Measurements from ENCODE around the gene TBC1D32.
"Not testable (repeated sequence)": the region's sequence is repeated elsewhere in the genome, so short reads cannot be mapped to it uniquely, and the experiment has no call there.

Gene TBC1D32

GRCh38 chr6:121302882-121303281, 31.4 kb downstream of the TBC1D32 start:
- no peaks in the 10 kb centered on the region for H3K4me1 ChIP-seq (ENCODE audit: insufficient read depth, low read length, poor library complexity, severe bottlenecking)
- H3K79me2 ChIP-seq (ENCODE audit: insufficient read depth, low read length) = no peaks in the 10 kb centered on the region
- no peaks in the 10 kb centered on the region for H3K36me3 ChIP-seq (ENCODE audit: insufficient read depth, low read length)
- H3K9ac ChIP-seq (ENCODE audit: low read depth, low read length, poor library complexity, severe bottlenecking) = no peak overlapping the region
- H3K9me2 ChIP-seq (replicated peaks; ENCODE audit: low read depth, low read length) = no peaks in the 10 kb centered on the region
- H4K20me1 ChIP-seq (ENCODE audit: insufficient read depth, low read length, poor library complexity, severe bottlenecking) = no peaks in the 10 kb centered on the region
- H3K9me3 ChIP-seq (ENCODE audit: insufficient read depth, low read depth, low read length) = no peaks in the 10 kb centered on the region
- H2AFZ ChIP-seq (ENCODE audit: low read length) = no peak overlapping the region
- H3K27me3 ChIP-seq (ENCODE audit: insufficient read depth, low read length, poor library complexity, severe bottlenecking) = no peaks in the 10 kb centered on the region
- TF ChIP-seq EZH2phosphoT487 (IDR thresholded peaks at IDR 0.05; ENCODE audit: borderline replicate concordance) = no peak
- TF ChIP-seq, protein P1, sequence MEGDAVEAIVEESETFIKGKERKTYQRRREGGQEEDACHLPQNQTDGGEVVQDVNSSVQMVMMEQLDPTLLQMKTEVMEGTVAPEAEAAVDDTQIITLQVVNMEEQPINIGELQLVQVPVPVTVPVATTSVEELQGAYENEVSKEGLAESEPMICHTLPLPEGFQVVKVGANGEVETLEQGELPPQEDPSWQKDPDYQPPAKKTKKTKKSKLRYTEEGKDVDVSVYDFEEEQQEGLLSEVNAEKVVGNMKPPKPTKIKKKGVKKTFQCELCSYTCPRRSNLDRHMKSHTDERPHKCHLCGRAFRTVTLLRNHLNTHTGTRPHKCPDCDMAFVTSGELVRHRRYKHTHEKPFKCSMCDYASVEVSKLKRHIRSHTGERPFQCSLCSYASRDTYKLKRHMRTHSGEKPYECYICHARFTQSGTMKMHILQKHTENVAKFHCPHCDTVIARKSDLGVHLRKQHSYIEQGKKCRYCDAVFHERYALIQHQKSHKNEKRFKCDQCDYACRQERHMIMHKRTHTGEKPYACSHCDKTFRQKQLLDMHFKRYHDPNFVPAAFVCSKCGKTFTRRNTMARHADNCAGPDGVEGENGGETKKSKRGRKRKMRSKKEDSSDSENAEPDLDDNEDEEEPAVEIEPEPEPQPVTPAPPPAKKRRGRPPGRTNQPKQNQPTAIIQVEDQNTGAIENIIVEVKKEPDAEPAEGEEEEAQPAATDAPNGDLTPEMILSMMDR (conservative IDR thresholded peaks at IDR 0.05; ENCODE audit: low read length) = no peak
- H3F3A ChIP-seq (ENCODE audit: low read depth) = no peaks in the 10 kb centered on the region
- no peak overlapping the region for H3K4me3 ChIP-seq (ENCODE audit: low read length, poor library complexity, severe bottlenecking)
- no peak overlapping the region for H3K4me2 ChIP-seq (ENCODE audit: low read depth, low read length, poor library complexity, severe bottlenecking)

DNA sequence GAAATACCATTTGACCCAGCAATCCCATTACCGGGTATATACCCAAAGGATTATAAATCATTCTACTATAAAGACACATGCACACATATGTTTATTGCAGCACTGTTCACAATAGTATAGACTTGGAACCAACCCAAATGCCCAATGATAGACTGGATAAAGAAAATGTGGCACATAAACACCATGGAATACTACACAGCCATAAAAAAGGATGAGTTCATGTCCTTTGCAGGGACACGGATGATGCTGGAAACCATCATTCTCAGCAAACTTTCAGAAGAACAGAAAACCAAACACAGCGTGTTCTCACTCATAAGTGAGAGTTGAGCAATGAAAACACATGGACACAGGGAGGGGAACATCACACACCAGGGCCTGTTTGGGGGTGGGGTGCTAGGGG, 33.1 kb downstream of the TBC1D32 start:
- H3K9me2 ChIP-seq (replicated peaks; ENCODE audit: low read depth, low read length); H3K9me3 ChIP-seq (ENCODE audit: insufficient read depth, low read depth, low read length); H4K20me1 ChIP-seq (ENCODE audit: insufficient read depth, low read length, poor library complexity, severe bottlenecking); H3K36me3 ChIP-seq (ENCODE audit: insufficient read depth, low read length); H3K79me2 ChIP-seq (ENCODE audit: insufficient read depth, low read length); H3K4me2 ChIP-seq (ENCODE audit: low read depth, low read length, poor library complexity, severe bottlenecking); H3K4me3 ChIP-seq (ENCODE audit: low read length, poor library complexity, severe bottlenecking); H3K9ac ChIP-seq (ENCODE audit: low read depth, low read length, poor library complexity, severe bottlenecking); H3K27me3 ChIP-seq (ENCODE audit: insufficient read depth, low read length, poor library complexity, severe bottlenecking); H2AFZ ChIP-seq (ENCODE audit: low read length); H3F3A ChIP-seq (ENCODE audit: low read depth); H3K4me1 ChIP-seq (ENCODE audit: insufficient read depth, low read length, poor library complexity, severe bottlenecking): not testable (repeated sequence)

DNA sequence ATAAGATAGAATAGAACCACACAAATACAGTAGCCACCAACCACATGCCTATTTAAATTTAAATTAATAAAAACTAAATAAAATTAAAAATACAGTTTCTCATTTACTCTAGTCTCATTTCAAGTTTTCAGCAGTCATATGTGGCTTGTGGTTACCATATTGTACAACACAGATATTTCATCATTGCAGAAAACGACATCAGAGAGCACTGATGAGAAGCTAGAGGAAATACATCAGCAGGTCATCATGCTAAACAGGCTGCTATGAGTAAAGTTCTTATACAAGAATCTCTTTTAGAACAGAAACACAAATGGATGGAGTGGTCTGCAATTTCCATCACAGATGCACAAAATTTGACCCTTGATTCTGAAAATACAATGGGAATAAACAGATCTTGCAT, 36.6 kb downstream of the TBC1D32 start:
- no peak overlapping the region for H2AFZ ChIP-seq (ENCODE audit: low read length)
- no peak overlapping the region for H3K4me2 ChIP-seq (ENCODE audit: low read depth, low read length, poor library complexity, severe bottlenecking)
- TF ChIP-seq, protein P1 (conservative IDR thresholded peaks at IDR 0.05; ENCODE audit: low read length) = no peak
- TF ChIP-seq EZH2phosphoT487 (IDR thresholded peaks at IDR 0.05; ENCODE audit: borderline replicate concordance) = no peak
- H3K4me1 ChIP-seq (ENCODE audit: insufficient read depth, low read length, poor library complexity, severe bottlenecking) = no peaks in the 10 kb centered on the region
- H3K9me2 ChIP-seq (replicated peaks; ENCODE audit: low read depth, low read length) = no peaks in the 10 kb centered on the region
- H3K9me3 ChIP-seq (ENCODE audit: insufficient read depth, low read depth, low read length) = no peaks in the 10 kb centered on the region
- no peaks in the 10 kb centered on the region for H3K79me2 ChIP-seq (ENCODE audit: insufficient read depth, low read length)
- H3F3A ChIP-seq (ENCODE audit: low read depth) = no peaks in the 10 kb centered on the region
- peaks cover 5% of the 10 kb centered on the region; the same call in 1 of the 2 replicates for H3K36me3 ChIP-seq (ENCODE audit: insufficient read depth, low read length)
- H3K4me3 ChIP-seq (ENCODE audit: low read length, poor library complexity, severe bottlenecking) = no peak overlapping the region
- no peaks in the 10 kb centered on the region for H4K20me1 ChIP-seq (ENCODE audit: insufficient read depth, low read length, poor library complexity, severe bottlenecking)
- no peak overlapping the region for H3K9ac ChIP-seq (ENCODE audit: low read depth, low read length, poor library complexity, severe bottlenecking)
- no peaks in the 10 kb centered on the region for H3K27me3 ChIP-seq (ENCODE audit: insufficient read depth, low read length, poor library complexity, severe bottlenecking)

- H3K9me3 ChIP-seq (ENCODE audit: insufficient read depth, low read depth, low read length) = no peaks in the 10 kb centered on the region
- TF ChIP-seq, protein P1 (conservative IDR thresholded peaks at IDR 0.05; ENCODE audit: low read length) = no peak
- no peak for TF ChIP-seq EZH2phosphoT487 (IDR thresholded peaks at IDR 0.05; ENCODE audit: borderline replicate concordance)
- H3F3A ChIP-seq (ENCODE audit: low read depth) = no peaks in the 10 kb centered on the region
- peaks cover 7% of the 10 kb centered on the region; the same call in 1 of the 2 replicates for H3K36me3 ChIP-seq (ENCODE audit: insufficient read depth, low read length)
- no peak overlapping the region for H3K4me3 ChIP-seq (ENCODE audit: low read length, poor library complexity, severe bottlenecking)
- H3K9ac ChIP-seq (ENCODE audit: low read depth, low read length, poor library complexity, severe bottlenecking) = no peak overlapping the region
- H3K27me3 ChIP-seq (ENCODE audit: insufficient read depth, low read length, poor library complexity, severe bottlenecking) = no peaks in the 10 kb centered on the region
- no peak overlapping the region for H3K4me2 ChIP-seq (ENCODE audit: low read depth, low read length, poor library complexity, severe bottlenecking)
- H3K79me2 ChIP-seq (ENCODE audit: insufficient read depth, low read length) = no peaks in the 10 kb centered on the region
- no peaks in the 10 kb centered on the region for H3K9me2 ChIP-seq (replicated peaks; ENCODE audit: low read depth, low read length)
- H4K20me1 ChIP-seq (ENCODE audit: insufficient read depth, low read length, poor library complexity, severe bottlenecking) = no peaks in the 10 kb centered on the region
- H3K4me1 ChIP-seq (ENCODE audit: insufficient read depth, low read length, poor library complexity, severe bottlenecking) = no peaks in the 10 kb centered on the region
- no peak overlapping the region for H2AFZ ChIP-seq (ENCODE audit: low read length)
Measured at GRCh38 chr6:121285041-121285440, 49.2 kb downstream of the TBC1D32 start.

Data from Loucy (cell line).